Heart left ventricle (tissue), 16 donors: ENCODE results near the gene GPR22. TPM values are rescaled to one million over a fixed set of nuclear protein-coding genes. Genes with fewer than 3 reads are reported as not detected.

Source experiments
- ATAC-seq, 4 donors: fragments of 200-7000 bp; cut with Tn5 transposase; one replicate each; pipeline ENCODE4 v1.9.1; 2020 to 2022; ENCODE audit warnings: moderate library complexity in 4 of 4, mild to moderate bottlenecking in 3 of 4, moderate number of reproducible peaks in 1 of 4
- DNase-seq, 5 donors: peaks; one replicate each; pipeline ENCODE4 v3.0.0-alpha.2; 2020
- H3K27ac ChIP-seq, 12 donors: fragments of 200-600 bp; sonication (generic) in 4 of 12; one replicate each; pipeline versions ENCODE4 v1.5.0 to v1.8.0; 2016 to 2022; ENCODE audit warnings: mild to moderate bottlenecking in 2 of 12
- H3K27me3 ChIP-seq, 9 donors: fragments of 200-600 bp; sonication (generic) in 2 of 9; one replicate each; pipeline versions ENCODE4 v1.5.1 to v1.8.0; 2016 to 2022; ENCODE audit warnings: mild to moderate bottlenecking in 3 of 9
- H3K36me3 ChIP-seq, 9 donors: fragments of 200-600 bp; sonication (generic) in 2 of 9; one replicate each; pipeline versions ENCODE4 v1.5.0 to v1.8.0; 2018 to 2022; ENCODE audit warnings: mild to moderate bottlenecking in 2 of 9
- H3K4me1 ChIP-seq, 12 donors: fragments of 200-600 bp; sonication (generic) in 4 of 12; one replicate each; pipeline versions ENCODE4 v1.5.0 to v1.8.0; 2016 to 2022; ENCODE audit warnings: mild to moderate bottlenecking in 3 of 12
- H3K4me3 ChIP-seq, 12 donors: fragments of 200-600 bp; sonication (generic) in 4 of 12; one replicate each; pipeline versions ENCODE4 v1.5.0 to v1.8.0; 2017 to 2022; ENCODE audit warnings: mild to moderate bottlenecking in 9 of 12, moderate library complexity in 4 of 12
- H3K9me3 ChIP-seq, 12 donors: fragments of 200-600 bp; sonication (generic) in 4 of 12; one replicate each; pipeline versions ENCODE4 v1.5.0 to v1.8.0; 2016 to 2022; ENCODE audit warnings: mild to moderate bottlenecking in 1 of 12
- CTCF ChIP-seq, 12 donors: fragments of 200-600 bp; sonication (generic) in 4 of 12; IDR thresholded peaks; one replicate each; pipeline versions ENCODE4 v1.5.0 to v1.8.0; 2018 to 2022; ENCODE audit warnings: antibody characterized with exemption in 12 of 12, mild to moderate bottlenecking in 5 of 12
- POLR2A ChIP-seq, 2 donors: fragments of 450-650 bp; IDR thresholded peaks; one replicate each; pipeline ENCODE4 v1.6.1; 2017; ENCODE audit warnings: antibody characterized with exemption in 2 of 2, mild to moderate bottlenecking in 2 of 2, moderate library complexity in 2 of 2
- WGBS, 4 donors: extraction: QIAGEN DNeasy Blood & Tissue Kit in 2 of 4; methylation state at CpG; one replicate each; pipeline versions ENCODE4 v1.1.5 to v1.1.7; 2013 to 2018; 5-methylcytosine and 5-hydroxymethylcytosine counted together
- intact Hi-C, 10 donors: fragments of 100-400 bp; cut with DNase I; formaldehyde crosslinking; loops; one replicate each; pipeline versions ENCODE4 v1.11.1 to v1.14.2; 2022
- polyA plus RNA-seq, 2 donors: library from polyadenylated mRNA; stranded (reverse); fragments of 200-250 nt; gene quantifications; one replicate each; pipeline ENCODE4 v1.2.3, GENCODE V29; 2013
- total RNA-seq, 9 donors: library from RNA; depleted of rRNA in 2 of 9; stranded (reverse); fragments of >200 nt in 2 of 9; fragmentation: NEBNext Ultra II Directional in 3 of 9; extraction: Animal tissue kit (Norgen Biotek cat#: 25700) in 3 of 9; gene quantifications; one replicate each; pipeline versions ENCODE4 v1.1.0 to v1.2.4, GENCODE V29; 2016 to 2023
- donor health status: ischemic (EF 13 %, LVEDD 7.1; RV severe dilation, severe dysfunction).
- donor health status: healthy with polysubstance abuse.
- donor health status: DM: no; HTN: yes; CAD: no.
- donor health status: DM: no; HTN: no; CAD: no.
- donor health status: ischemic (EF 25% LVEDD 6.9; RV normal size, moderate dysfunction).
- donor health status: ischemic (EF 25% LVEDD 5.7; RV mildly dilated, moderate dysfunction).
- donor health status: healthy.
- donor health status: DM: yes; HTN: yes; CAD: no.
- donor health status: ischemic (EF 35%, LVEDD 5.7; RV mildly dilated, moderate dysfunction).
- donor health status: nonischemic (EF 11% LVEDD 7.7; RV severe dilation, severe dysfunction).
- donor health status: DM: yes; HTN: yes; CAD: no.
- donor health status: PGD.
- donor health status: ischemic (EF 29% LVEDD 5.4; RV normal size, mild dysfunction).
- donor health status: nonischemic (EF 23%, LVEDD 6.1; RV moderate dilation, normal function).

GPR22 gene
- total and polyA plus RNA-seq, 11 donors: 7.0 to 59.8 (median 34.3) TPM

- no peak overlapping the region for H3K27ac ChIP-seq
- H3K4me3 ChIP-seq: no peak overlapping the region
- ATAC-seq (no peak), DNase-seq (no peak)
- intact Hi-C loops: no loop called here
- no peaks in the 10 kb centered on the region for H3K36me3 ChIP-seq
- no peaks in the 10 kb centered on the region for H3K9me3 ChIP-seq
- no peaks in the 10 kb centered on the region for H3K27me3 ChIP-seq
- TF ChIP-seq POLR2A (IDR thresholded peaks at IDR 0.05) (no peak), CTCF (IDR thresholded peaks at IDR 0.05) (no peak)
- H3K4me1 ChIP-seq: peaks cover 0 to 9% (median 0%) of the 10 kb centered on the region in 12 donors
- WGBS, 4 donors: 96 to 100% (median 98%) methylated on average over 1 of the region's 1 CpG
These were observed 27.2 kb upstream of the GPR22 start for GRCh38 chr7:107442678-107443077.

- ATAC-seq (no peak), DNase-seq (no peak)
- intact Hi-C loops: no loop called here
- Histone ChIP-seq H3K27me3 (no peaks in the 10 kb centered on the region), H3K4me3 (no peak overlapping the region), H3K36me3 (peaks cover 0 to 12% (median 0%) of the 10 kb centered on the region in 9 donors), H3K27ac (no peak overlapping the region), H3K9me3 (no peaks in the 10 kb centered on the region), H3K4me1 (peaks cover 0 to 8% (median 0%) of the 10 kb centered on the region in 12 donors)
- 94 to 97% (median 95%) methylated on average over 1 of the region's 1 CpG for WGBS, 4 donors
- TF ChIP-seq POLR2A (IDR thresholded peaks at IDR 0.05): no peak
- no peak for TF ChIP-seq CTCF (IDR thresholded peaks at IDR 0.05)
These were observed 23.3 kb upstream of the GPR22 start for GRCh38 chr7:107446531-107446930.

- ATAC-seq (no peak), DNase-seq (no peak)
- Histone ChIP-seq H3K4me1 (peaks cover 0 to 3% (median 0%) of the 10 kb centered on the region in 12 donors), H3K4me3 (no peak overlapping the region), H3K27ac (no peak overlapping the region), H3K27me3 (no peaks in the 10 kb centered on the region), H3K9me3 (no peaks in the 10 kb centered on the region), H3K36me3 (peaks cover 0 to 12% (median 0%) of the 10 kb centered on the region in 9 donors)
- TF ChIP-seq CTCF (IDR thresholded peaks at IDR 0.05) (no peak), POLR2A (IDR thresholded peaks at IDR 0.05) (no peak)
- intact Hi-C loops: no loop called here
- WGBS, 4 donors: 91 to 100% (median 94%) methylated on average over 1 of the region's 1 CpG
These were observed 22.9 kb upstream of the GPR22 start for GRCh38 chr7:107446988-107447387.

GRCh38 chr7:107450970-107451369 lies 18.9 kb upstream of the GPR22 start:
- no peak overlapping the region for H3K27ac ChIP-seq
- no peak for TF ChIP-seq POLR2A (IDR thresholded peaks at IDR 0.05)
- TF ChIP-seq CTCF (IDR thresholded peaks at IDR 0.05): no peak
- no peak overlapping the region for H3K4me3 ChIP-seq
- H3K9me3 ChIP-seq: no peaks in the 10 kb centered on the region
- H3K4me1 ChIP-seq: peaks cover 0 to 10% (median 0%) of the 10 kb centered on the region in 12 donors
- intact Hi-C loops: no loop called here
- 96 to 100% (median 99%) methylated on average over 1 of the region's 1 CpG for WGBS, 4 donors
- peaks cover 0 to 12% (median 0%) of the 10 kb centered on the region in 9 donors for H3K36me3 ChIP-seq
- no peaks in the 10 kb centered on the region for H3K27me3 ChIP-seq
- DNase-seq (no peak), ATAC-seq (no peak)
